ENCODE data around the gene GPR171.

GRCh38 chr3:151232991-151233390, 30.0 kb upstream of the GPR171 start:
- TF ChIP-seq REST (IDR thresholded peaks at IDR 0.05; ENCODE audit: insufficient read depth in 1 of 2, low read depth in 2 of 2, low read length in 1 of 2) (no peak), CTCF (IDR thresholded peaks at IDR 0.05) (no peak), POLR2AphosphoS5 (IDR thresholded peaks at IDR 0.05; ENCODE audit: low read depth, low read length) (no peak), SIN3A (IDR thresholded peaks at IDR 0.05; ENCODE audit: borderline replicate concordance, insufficient read depth, low read depth, low read length) (no peak)
